Progenitor cell of endocrine pancreas (in vitro differentiated cells): ENCODE results near the gene MAGEA9B. TPM values are rescaled to one million over a fixed set of nuclear protein-coding genes. Genes with fewer than 3 reads are reported as not detected.
"Not testable (repeated sequence)": the region's sequence is repeated elsewhere in the genome, so short reads cannot be mapped to it uniquely, and the experiment has no call there.

Experiments
- DNase-seq: peaks from one replicate; pipeline ENCODE4 v3.0.0; 2021; ENCODE audit warnings: low spot score; ENCODE audit not compliant: unreplicated experiment
- H3K27ac Mint-ChIP-seq: 2 replicates; pipeline ENCODE4 v1.8.0; 2021; ENCODE audit warnings: mild to moderate bottlenecking, moderate library complexity, mixed read lengths
- H3K27me3 Mint-ChIP-seq: 2 replicates; pipeline ENCODE4 v1.8.0; 2021; ENCODE audit warnings: mixed read lengths
- H3K36me3 Mint-ChIP-seq: 2 replicates; pipeline ENCODE4 v1.8.0; 2022; ENCODE audit warnings: mixed read lengths; ENCODE audit not compliant: insufficient read depth
- H3K4me1 Mint-ChIP-seq: 2 replicates; pipeline ENCODE4 v1.8.0; 2021; ENCODE audit warnings: low read depth, mixed read lengths
- H3K4me3 Mint-ChIP-seq: 2 replicates; pipeline ENCODE4 v1.8.0; 2021; ENCODE audit warnings: low read depth, mild to moderate bottlenecking, moderate library complexity, mixed read lengths
- H3K9me3 Mint-ChIP-seq: 2 replicates; pipeline ENCODE4 v1.8.0; 2021; ENCODE audit warnings: low read depth, mixed read lengths
- CTCF ChIP-seq: fragments of 200-600 bp; sonication (generic); IDR thresholded peaks from one replicate; pipeline ENCODE4 v1.5.0; 2021; ENCODE audit warnings: antibody characterized with exemption, mild to moderate bottlenecking; ENCODE audit not compliant: unreplicated experiment
- total RNA-seq: library from RNA; stranded (reverse); gene quantifications from 2 replicates; pipeline ENCODE4 v1.2.1, GENCODE V29; 2021

The MAGEA9B gene
- total RNA-seq, 1 donor from 2014 or later = not detected

- Mint-ChIP-seq H3K4me1 (no peaks in the 10 kb centered on the region), H3K27ac (peak overlapping the region; percentile 98), H3K9me3 (no peaks in the 10 kb centered on the region), H3K27me3 (no peaks in the 10 kb centered on the region), H3K36me3 (peaks cover 2% of the 10 kb centered on the region), H3K4me3 (peak overlapping the region; percentile 88)
- no peak for DNase-seq
- TF ChIP-seq CTCF = no peak
Measured at GRCh38 chrX:149541521-149542047, 45.7 kb downstream of the MAGEA9B start.

- Mint-ChIP-seq H3K36me3 (peaks cover 2% of the 10 kb centered on the region), H3K4me1 (no peaks in the 10 kb centered on the region), H3K27ac (peak within 1 kb of the TSS; percentile 98), H3K27me3 (no peaks in the 10 kb centered on the region), H3K9me3 (no peaks in the 10 kb centered on the region), H3K4me3 (peak within 1 kb of the TSS; percentile 88)
- no peak for TF ChIP-seq CTCF
- DNase-seq = peak; percentile 70
Measured at GRCh38 chrX:149540621-149541520, 46.4 kb downstream of the MAGEA9B start, which contains the start of gene EOLA1. EOLA1 (plus strand) TSS chrX:149541012; CDS start chrX:149545631, 4,619 bp downstream.

- Mint-ChIP-seq H3K4me3 (peak overlapping the region; percentile 88), H3K36me3 (peaks cover 2% of the 10 kb centered on the region), H3K4me1 (no peaks in the 10 kb centered on the region), H3K9me3 (no peaks in the 10 kb centered on the region), H3K27me3 (no peaks in the 10 kb centered on the region), H3K27ac (peak overlapping the region; percentile 98)
- no peak for TF ChIP-seq CTCF
- DNase-seq = peak; percentile 64
Measured at GRCh38 chrX:149540131-149540620, 47.1 kb downstream of the MAGEA9B start.

GRCh38 chrX:149539283-149540130 lies 47.8 kb downstream of the MAGEA9B start:
- Mint-ChIP-seq H3K4me3 (peak overlapping the region; percentile 86), H3K4me1 (no peaks in the 10 kb centered on the region), H3K27me3 (no peaks in the 10 kb centered on the region), H3K9me3 (no peaks in the 10 kb centered on the region), H3K27ac (peak overlapping the region; percentile 94), H3K36me3 (no peaks in the 10 kb centered on the region)
- DNase-seq = peak; percentile 56
- TF ChIP-seq CTCF = no peak

GRCh38 chrX:149537474-149537873 lies 49.8 kb downstream of the MAGEA9B start:
- not testable (repeated sequence) for H3K36me3 Mint-ChIP-seq, H3K4me3 Mint-ChIP-seq, H3K9me3 Mint-ChIP-seq, H3K4me1 Mint-ChIP-seq, DNase-seq, H3K27me3 Mint-ChIP-seq, H3K27ac Mint-ChIP-seq

GRCh38 chrX:149534926-149535602 lies 52.2 kb downstream of the MAGEA9B start:
- not testable (repeated sequence) for H3K27ac Mint-ChIP-seq, H3K4me1 Mint-ChIP-seq, H3K9me3 Mint-ChIP-seq, H3K27me3 Mint-ChIP-seq, DNase-seq, H3K36me3 Mint-ChIP-seq, H3K4me3 Mint-ChIP-seq

- H3K27me3 Mint-ChIP-seq, H3K36me3 Mint-ChIP-seq, H3K9me3 Mint-ChIP-seq, H3K4me1 Mint-ChIP-seq, DNase-seq, H3K4me3 Mint-ChIP-seq, H3K27ac Mint-ChIP-seq: not testable (repeated sequence)
Measured at GRCh38 chrX:149533999-149534398, 53.3 kb downstream of the MAGEA9B start.

- H3K27me3 Mint-ChIP-seq, H3K9me3 Mint-ChIP-seq, H3K4me3 Mint-ChIP-seq, H3K36me3 Mint-ChIP-seq, DNase-seq, H3K4me1 Mint-ChIP-seq, H3K27ac Mint-ChIP-seq: not testable (repeated sequence)
Measured at GRCh38 chrX:149532868-149533267, 54.4 kb downstream of the MAGEA9B start.
